NCI-H748 (cell line): ENCODE results near the gene ATF5.

Source experiments
- DNase-seq: peaks from one replicate; lab custom pipeline; 2025; ENCODE audit not compliant: unreplicated experiment; lab: John Stamatoyannopoulos, UW

ATF5 gene

GRCh38 chr19:49894011-49894664 lies 34.9 kb upstream of the ATF5 start:
- DNase-seq = no peak

DNA sequence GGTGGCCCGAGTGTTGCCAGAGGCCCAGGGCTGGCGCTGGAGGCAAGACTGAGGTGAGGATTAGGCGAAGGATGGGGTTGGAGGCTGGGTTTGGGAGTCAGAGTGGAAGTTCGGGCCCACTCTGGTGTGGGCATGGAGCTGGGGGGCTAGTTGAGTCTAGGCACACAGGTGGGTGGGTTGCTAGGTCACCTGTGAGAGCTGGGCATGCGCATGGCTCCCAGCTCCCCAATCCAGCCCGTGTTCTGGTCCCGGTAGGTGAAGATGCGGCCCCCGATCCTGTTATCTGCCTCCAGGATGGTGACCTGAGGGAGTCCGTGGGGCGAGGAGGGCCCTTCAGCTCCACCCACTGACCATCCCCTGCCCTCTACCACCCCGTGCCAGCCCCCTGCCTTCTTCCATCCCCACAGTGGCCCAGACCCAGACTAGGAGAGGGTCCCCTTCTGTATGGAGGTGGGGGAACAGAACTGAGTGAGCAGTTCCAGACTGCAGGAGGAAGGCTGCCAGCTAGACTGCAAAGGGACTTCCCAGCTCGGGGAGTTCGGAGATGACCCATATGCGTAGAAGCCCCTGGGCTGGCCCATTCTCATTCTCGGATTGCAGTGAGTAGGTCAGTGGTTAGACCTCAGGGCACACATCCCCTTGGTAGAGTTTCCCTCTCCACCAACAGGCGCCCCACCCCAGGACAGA lies 34.0 kb upstream of the ATF5 start:
- no peak for DNase-seq

- DNase-seq = no peak
These were observed 33.3 kb upstream of the ATF5 start for GRCh38 chr19:49895566-49896297.

GRCh38 chr19:49896863-49897621 lies 32.0 kb upstream of the ATF5 start, which contains the start of gene IL4I1:
IL4I1 (minus strand) TSS chr19:49896887; CDS start chr19:49896160, 727 bp downstream.
- DNase-seq = no peak

DNA sequence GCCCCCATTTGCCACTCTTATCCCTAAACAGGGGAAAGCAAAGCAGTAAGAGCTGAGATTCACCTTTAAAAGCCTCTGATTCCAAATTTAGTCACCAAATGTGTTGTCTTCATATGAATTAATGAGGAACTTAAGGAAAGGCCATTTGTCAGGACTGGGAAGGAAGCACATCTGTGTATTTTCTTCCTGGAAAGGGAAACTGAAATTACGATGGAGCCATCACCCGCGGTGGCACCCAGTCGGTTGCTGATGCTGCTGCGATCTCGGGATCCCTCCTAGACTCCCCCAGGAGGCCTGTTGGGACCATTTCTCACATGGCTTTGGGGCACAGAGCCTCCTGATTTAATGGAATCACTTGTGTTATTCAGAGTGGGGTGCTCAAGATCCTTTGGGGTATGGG lies 24.9 kb upstream of the ATF5 start:
- no peak for DNase-seq

DNA sequence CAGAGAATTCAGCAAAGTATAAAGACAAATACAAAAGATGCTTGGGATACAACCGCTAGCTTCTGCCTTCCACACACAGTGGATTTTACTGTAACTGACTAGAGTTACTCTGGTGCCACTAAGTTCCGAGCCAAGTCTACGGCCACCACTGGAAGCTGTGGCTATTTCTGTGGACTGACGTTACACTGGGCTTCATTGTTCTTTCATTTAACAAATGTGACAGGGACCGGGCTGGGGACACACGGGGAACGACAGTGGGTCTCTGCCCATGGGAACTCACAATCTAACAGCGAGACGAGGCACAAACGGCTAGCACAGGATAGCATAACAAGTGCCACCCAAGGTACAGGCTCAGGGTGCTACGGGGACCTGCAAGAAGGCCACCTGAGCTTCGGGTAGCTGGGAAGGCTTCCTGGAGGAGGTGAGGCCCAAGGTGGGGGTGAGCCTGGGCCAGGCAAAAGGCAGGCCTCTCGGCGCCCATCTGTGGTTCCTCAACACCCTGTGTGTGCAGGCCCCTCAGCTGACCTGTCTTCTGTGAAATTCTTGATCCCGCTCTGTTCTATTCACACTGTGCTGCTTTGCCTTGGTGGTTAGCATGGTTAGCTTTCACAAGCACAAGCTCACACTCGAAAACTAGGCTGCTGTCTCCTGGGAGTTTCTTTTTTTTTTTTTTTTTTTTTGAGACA lies 22.0 kb upstream of the ATF5 start:
- no peak for DNase-seq

DNA sequence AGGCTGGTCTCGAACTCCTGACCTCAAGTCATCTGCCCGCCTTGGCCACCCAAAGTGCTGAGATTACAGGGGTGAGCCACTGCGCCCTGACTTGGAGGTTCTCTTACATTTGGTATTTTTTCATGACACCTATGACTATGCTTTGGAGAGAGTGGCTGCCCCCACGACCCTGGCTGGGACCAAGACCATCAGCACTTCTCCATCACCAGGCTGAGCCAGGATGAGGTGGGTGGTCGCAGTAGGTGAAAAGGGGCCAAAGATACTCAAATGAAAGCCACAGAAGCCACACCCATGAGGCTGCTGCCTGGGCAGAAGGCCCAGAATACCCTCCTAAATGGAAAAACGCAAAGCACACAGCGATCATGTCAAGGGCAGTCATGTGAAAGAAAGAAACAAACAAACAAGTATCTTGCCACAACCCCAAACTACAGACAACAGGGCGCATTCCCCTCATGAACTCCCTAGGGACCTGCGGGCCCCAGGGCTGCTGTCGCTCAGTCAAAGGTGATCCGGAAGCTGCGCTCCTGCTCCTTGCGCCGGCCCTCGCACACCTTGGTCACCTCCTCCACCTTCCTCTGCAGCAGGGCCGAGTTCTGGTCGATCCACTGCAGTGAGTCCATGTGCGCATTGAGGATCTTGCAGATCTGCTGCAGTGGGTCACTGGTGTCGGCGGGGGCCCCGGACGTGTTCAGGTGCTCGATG lies 21.1 kb upstream of the ATF5 start:
- no peak for DNase-seq

- DNase-seq = no peak
These were observed 20.3 kb upstream of the ATF5 start for GRCh38 chr19:49908480-49909420.

DNA sequence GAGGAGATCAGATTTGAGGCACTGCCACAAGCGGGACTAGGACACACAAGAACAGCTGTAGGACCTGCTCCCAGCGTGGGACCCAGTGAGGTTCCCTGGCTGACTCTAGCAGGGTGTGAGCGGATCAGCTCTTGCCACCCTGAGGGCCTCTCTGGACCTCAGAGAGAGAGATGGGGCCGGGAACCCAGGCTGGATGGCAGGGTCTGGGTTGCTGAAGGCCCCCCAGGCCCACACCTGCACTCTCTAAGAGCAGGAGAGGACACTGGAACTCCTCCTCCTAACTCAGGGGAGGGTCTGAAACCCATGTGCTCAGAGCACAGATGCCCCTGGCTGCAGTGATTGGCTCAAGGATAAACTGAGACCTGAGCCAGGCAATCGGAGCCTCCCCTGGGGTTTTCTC lies 18.8 kb upstream of the ATF5 start:
- no peak for DNase-seq

DNA sequence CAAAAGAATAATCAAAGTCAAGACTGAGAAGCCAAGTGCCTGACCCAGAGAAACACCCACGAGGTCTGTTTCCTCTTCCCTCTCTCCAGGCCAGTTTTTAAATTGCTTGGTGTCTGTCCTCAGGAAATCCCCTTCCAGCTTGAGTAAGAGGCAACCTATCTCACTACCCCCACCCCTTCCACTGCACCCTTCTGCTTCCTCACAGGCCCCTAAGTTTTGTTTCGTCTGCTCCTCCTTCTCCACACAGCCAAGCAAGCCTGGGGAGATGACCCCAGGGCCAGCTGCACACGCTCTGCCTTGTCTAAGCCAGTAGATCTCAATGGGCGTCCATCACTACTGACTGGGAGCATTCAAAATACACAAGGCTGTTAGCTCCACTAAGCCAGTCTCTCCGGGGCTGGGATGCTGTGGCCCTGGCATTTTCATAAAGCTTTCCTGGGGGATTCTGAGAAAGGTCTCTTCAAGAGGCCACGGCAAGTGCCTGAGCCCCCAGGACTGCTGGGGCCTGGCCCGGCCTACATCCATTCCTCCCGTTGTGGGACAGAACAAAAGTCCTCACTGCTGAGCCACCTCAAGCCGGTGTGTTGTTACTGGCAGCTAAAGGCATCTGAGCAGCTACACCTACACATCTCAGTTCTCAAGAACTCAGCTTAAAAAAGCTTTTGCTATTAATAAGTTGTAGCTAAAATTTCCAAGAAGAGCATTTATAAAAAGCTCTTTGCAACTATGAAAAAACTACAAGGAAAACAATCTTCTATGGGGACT lies 17.4 kb upstream of the ATF5 start:
- DNase-seq = no peak

GRCh38 chr19:49912965-49913685 lies 15.9 kb upstream of the ATF5 start:
- DNase-seq = no peak

DNA sequence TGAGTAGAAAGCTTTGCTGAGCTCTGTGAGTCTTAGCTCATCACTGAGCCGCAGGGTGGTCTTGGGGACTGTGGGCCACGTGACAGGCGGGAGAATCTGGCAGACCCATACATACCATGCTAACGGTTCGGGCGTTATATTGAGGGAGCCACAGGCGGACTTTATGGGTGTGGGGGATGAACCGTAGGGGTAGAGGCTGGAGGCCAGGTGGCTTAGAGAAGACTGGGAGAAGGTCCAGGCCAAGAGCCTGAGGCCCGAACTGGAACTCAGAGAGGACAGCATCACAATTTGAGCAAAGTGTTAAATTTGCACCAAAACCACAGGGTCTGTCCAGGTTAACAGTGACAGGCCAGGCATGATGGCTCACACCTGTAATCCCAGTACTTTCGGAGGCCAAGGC lies 15.3 kb upstream of the ATF5 start:
- DNase-seq = no peak

DNA sequence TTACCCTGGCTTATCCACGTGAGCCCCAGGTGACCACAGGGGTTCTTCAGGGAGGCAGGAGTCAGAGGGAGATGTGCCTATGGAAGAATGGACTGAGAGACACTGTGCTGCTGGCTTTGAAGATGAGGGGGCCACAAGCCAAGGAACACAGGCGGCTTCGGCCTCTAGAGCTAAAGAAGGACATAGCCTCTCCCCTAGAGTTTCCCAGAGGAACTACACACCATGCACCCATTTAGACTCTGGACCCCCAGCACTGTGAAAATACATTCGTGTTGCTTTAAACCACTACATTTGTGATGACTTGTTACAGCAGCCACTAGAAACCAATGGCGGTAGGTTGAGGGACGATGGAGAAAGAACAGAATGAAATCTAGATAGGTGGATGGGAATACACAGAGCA lies 13.7 kb upstream of the ATF5 start:
- no peak for DNase-seq

GRCh38 chr19:49916839-49917733 lies 11.9 kb upstream of the ATF5 start:
- DNase-seq = no peak

DNA sequence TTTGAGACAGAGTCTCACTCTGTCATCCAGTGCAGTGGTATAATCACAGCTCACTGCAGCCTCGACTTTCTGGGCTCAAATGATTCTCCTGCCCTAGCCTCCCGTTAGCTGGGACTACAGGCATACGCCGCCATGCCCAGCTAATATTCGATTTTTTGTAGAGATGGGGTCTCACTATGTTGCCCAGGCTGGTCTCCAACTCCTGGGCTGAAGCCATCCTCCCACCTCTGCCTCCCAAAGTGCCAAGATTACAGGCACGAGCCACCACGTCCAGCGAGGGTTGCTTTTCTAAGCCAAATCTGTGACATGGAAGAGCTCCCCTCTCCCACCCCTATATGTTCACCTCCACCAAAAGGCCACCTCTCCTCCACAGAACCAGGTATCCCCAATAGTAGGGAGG lies 10.9 kb upstream of the ATF5 start:
- no peak for DNase-seq

DNA sequence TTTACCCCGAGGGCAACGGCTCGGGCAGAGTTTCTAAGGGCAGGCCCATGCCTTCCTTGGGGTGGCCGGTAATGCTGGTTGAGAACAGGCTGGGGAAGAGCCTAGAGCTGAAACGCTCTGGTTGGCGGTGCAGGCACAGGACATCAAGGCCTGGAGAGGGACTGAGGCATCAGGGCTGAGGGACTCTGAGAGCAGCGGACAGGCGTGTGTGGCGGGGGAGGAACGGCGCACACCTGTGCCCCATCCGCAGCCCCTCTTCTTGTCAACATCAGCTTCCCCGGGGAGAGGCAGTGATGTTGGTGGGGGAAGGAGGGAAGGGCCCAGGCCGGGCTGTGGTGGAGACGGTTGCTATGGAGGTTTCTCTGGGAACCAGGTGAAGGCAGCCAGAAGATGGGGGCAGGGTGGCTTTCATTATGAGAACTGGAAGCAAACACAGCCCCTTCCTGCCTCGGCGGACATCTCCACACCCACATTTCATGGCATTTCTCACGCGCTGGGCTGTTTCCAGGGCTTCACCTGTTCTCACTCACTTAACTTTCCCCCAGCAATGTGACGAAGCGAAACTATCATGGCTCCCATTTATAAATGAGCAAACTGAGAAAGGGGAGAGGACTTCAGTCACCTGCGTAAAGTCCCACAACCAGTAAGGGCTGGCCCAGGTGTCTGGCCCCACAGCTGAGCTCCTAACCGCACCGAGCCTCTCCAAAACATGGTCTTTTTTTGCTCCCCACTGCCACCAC lies 8.2 kb upstream of the ATF5 start:
- DNase-seq = peak; percentile 56
